Mesendoderm (in vitro differentiated cells): Measurements from ENCODE around the gene NNT.
"Not testable (repeated sequence)": the region's sequence is repeated elsewhere in the genome, so short reads cannot be mapped to it uniquely, and the experiment has no call there.

ENCODE experiments used
- DNase-seq: peaks from one replicate; pipeline ENCODE4 v3.0.0; 2013
- H2AK5ac ChIP-seq: 2 replicates; pipeline ENCODE4 v1.6.1; 2013; ENCODE audit warnings: low read length, inconsistent platforms
- H2BK120ac ChIP-seq: 2 replicates; pipeline ENCODE4 v1.6.1; 2013; ENCODE audit warnings: low read depth, mild to moderate bottlenecking, low read length, moderate library complexity, mixed read lengths
- H2BK15ac ChIP-seq: replicated peaks from 2 replicates; pipeline ENCODE4 v1.6.1; 2013; ENCODE audit warnings: low read depth, mild to moderate bottlenecking, moderate library complexity
- H2BK5ac ChIP-seq: 2 replicates; pipeline ENCODE4 v1.6.1; 2013; ENCODE audit warnings: low read length, inconsistent platforms
- H3K18ac ChIP-seq: 2 replicates; pipeline ENCODE4 v1.6.1; 2013; ENCODE audit warnings: mild to moderate bottlenecking, low read length, mixed read lengths
- H3K23ac ChIP-seq: one replicate; pipeline ENCODE4 v1.6.1; 2013; ENCODE audit warnings: low read length
- H3K27ac ChIP-seq: 2 replicates; pipeline ENCODE4 v1.5.1; 2013; ENCODE audit warnings: low read depth, mild to moderate bottlenecking, inconsistent platforms, low read length, moderate library complexity
- H3K27me3 ChIP-seq: 2 replicates; pipeline ENCODE4 v1.6.1; 2013; ENCODE audit warnings: low read length, control low read depth, mild to moderate bottlenecking, inconsistent platforms; ENCODE audit not compliant: insufficient read depth, poor library complexity
- H3K36me3 ChIP-seq: 2 replicates; pipeline ENCODE4 v1.6.1; 2013; ENCODE audit warnings: low read length, inconsistent platforms; ENCODE audit not compliant: control insufficient read depth, insufficient read depth
- H3K4ac ChIP-seq: one replicate; pipeline ENCODE4 v1.6.1; 2013; ENCODE audit warnings: low read depth, mild to moderate bottlenecking, low read length, moderate library complexity
- H3K4me1 ChIP-seq: 2 replicates; pipeline ENCODE4 v1.6.1; 2013; ENCODE audit warnings: low read depth, low read length, inconsistent platforms; ENCODE audit not compliant: control insufficient read depth
- H3K4me2 ChIP-seq: 2 replicates; pipeline ENCODE4 v1.6.1; 2013; ENCODE audit warnings: low read length
- H3K4me3 ChIP-seq: 2 replicates; pipeline ENCODE4 v1.5.1; 2013; ENCODE audit warnings: mild to moderate bottlenecking, low read length
- H3K56ac ChIP-seq: one replicate; pipeline ENCODE4 v1.6.1; 2013; ENCODE audit warnings: low read length
- H3K79me1 ChIP-seq: 2 replicates; pipeline ENCODE4 v1.6.1; 2013; ENCODE audit warnings: low read length, inconsistent platforms
- H3K79me2 ChIP-seq: 2 replicates; pipeline ENCODE4 v1.6.1; 2013; ENCODE audit warnings: mild to moderate bottlenecking, low read length; ENCODE audit not compliant: control insufficient read depth, insufficient read depth
- H3K9ac ChIP-seq: 2 replicates; pipeline ENCODE4 v1.6.1; 2013; ENCODE audit warnings: low read length, inconsistent platforms
- H4K5ac ChIP-seq: one replicate; pipeline ENCODE4 v1.6.1; 2013; ENCODE audit warnings: low read length
- H4K8ac ChIP-seq: one replicate; pipeline ENCODE4 v1.6.1; 2013; ENCODE audit warnings: low read depth, mild to moderate bottlenecking, control low read depth, low read length, moderate library complexity
- WGBS: extraction: QIAGEN DNeasy Blood & Tissue Kit; methylation state at CpG from one replicate; pipeline ENCODE4 v1.1.7; 2013; ENCODE audit warnings: low lambda C conversion rate, missing lambda C conversion rate; ENCODE audit not compliant: insufficient coverage; ENCODE audit errors: extremely low coverage; 5-methylcytosine and 5-hydroxymethylcytosine counted together

Gene NNT

DNA sequence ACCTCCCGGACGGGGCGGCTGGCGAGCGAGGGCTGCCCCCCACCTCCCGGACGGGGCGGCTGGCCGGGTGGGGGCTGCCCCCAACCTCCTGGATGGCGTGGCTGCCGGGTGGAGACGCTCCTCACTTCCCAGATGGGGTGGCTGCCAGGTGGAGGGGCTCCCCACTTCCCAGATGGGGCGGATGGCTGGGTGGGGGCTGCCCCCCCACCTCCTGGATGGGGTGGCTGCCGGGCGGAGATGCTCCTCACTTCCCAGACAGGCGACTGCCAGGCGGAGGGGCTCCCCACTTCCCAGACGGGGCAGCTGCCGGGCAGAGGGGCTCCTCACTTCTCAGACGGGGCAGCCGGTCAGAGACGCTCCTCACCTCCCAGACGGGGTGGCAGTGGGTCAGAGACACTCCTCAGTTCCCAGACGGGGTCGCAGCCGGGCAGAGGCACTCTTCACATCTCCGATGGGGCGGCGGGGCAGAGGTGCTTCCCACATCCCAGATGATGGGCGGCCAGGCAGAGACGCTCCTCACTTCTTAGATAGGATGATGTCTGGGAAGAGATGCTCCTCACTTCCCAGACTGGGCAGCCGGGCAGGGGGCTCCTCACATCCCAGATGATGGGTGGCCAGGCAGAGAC is 143.1 kb downstream of the NNT start:
- not testable (repeated sequence) for H3K56ac ChIP-seq, H3K4me3 ChIP-seq, H3K18ac ChIP-seq, H3K27ac ChIP-seq, H3K4me1 ChIP-seq, H4K8ac ChIP-seq, H3K27me3 ChIP-seq, H2BK120ac ChIP-seq, H2BK5ac ChIP-seq, H4K5ac ChIP-seq, H3K4ac ChIP-seq, H2AK5ac ChIP-seq, H3K79me2 ChIP-seq, H3K23ac ChIP-seq, DNase-seq, H3K36me3 ChIP-seq, H3K4me2 ChIP-seq, H2BK15ac ChIP-seq, H3K9ac ChIP-seq, H3K79me1 ChIP-seq
- WGBS: no CpG with 5 or more reads among the region's 32 CpGs

DNA sequence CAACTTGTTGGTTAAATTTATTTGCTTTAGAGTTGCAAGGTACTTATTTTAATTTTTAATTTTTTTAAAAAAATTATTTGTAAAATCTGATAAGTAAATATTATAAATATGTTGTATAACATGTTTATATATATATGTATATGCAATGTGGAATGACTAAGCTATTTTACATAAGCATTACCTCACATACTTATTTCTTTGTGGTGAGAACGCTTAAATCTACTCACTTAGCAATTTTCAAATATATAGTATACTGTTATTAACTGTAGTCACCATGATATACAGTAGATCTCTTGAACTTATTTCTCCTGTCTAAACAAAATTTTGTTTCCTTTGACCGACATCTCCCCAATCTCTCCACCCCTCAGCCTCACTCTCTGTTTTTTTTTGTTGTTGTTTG is 147.8 kb downstream of the NNT start:
- Histone ChIP-seq H2BK120ac (no peak overlapping the region), H3K18ac (no peak overlapping the region), H3K9ac (no peak overlapping the region), H3K27me3 (no peaks in the 10 kb centered on the region), H3K79me1 (no peaks in the 10 kb centered on the region), H3K4me1 (no peaks in the 10 kb centered on the region), H3K4ac (no peak overlapping the region), H3K36me3 (no peaks in the 10 kb centered on the region), H2BK15ac (no peak overlapping the region), H3K56ac (no peak overlapping the region), H3K27ac (no peak overlapping the region), H2BK5ac (no peak overlapping the region), H3K4me3 (no peak overlapping the region), H2AK5ac (no peak overlapping the region), H4K5ac (no peak overlapping the region), H3K23ac (no peak overlapping the region), H3K79me2 (no peaks in the 10 kb centered on the region), H3K4me2 (no peak overlapping the region), H4K8ac (no peak overlapping the region)
- WGBS: no CpG with 5 or more reads among the region's 2 CpGs
- no peak for DNase-seq

DNA sequence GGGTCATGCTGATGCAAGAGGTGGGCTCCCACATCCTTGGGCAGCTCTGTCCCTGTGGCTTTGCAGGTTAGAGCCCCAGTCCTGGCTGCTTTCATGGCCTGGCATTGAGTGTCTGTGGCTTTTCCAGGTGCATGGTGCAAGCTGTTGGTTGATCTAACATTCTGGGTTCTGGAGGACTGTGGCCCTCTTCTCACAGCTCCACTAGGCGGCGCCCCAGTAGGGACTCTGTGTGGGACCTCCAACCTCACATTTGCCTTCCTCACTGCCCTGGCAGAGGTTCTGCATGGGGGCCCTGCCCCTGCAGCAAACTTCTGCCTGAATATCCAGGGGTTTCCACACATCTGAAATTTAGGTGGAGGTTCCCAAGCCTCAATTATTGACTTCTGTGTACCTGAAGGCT is 150.1 kb downstream of the NNT start:
- H4K8ac ChIP-seq: no peak overlapping the region
- no peak overlapping the region for H3K4ac ChIP-seq

More for the DNA sequence above, 150.1 kb downstream of the NNT start:
- Histone ChIP-seq H3K79me2 (no peaks in the 10 kb centered on the region), H3K4me1 (no peaks in the 10 kb centered on the region), H2AK5ac (no peak overlapping the region), H4K5ac (no peak overlapping the region), H3K79me1 (no peaks in the 10 kb centered on the region), H3K4me3 (no peak overlapping the region), H3K9ac (no peak overlapping the region), H3K36me3 (no peaks in the 10 kb centered on the region), H3K4me2 (no peak overlapping the region), H3K27me3 (no peaks in the 10 kb centered on the region), H3K23ac (no peak overlapping the region), H2BK120ac (no peak overlapping the region), H2BK15ac (no peak overlapping the region), H2BK5ac (no peak overlapping the region), H3K18ac (no peak overlapping the region), H3K27ac (no peak overlapping the region), H3K56ac (no peak overlapping the region)
- no CpG with 5 or more reads among the region's 2 CpGs for WGBS
- no peak for DNase-seq
